ENCODE data around the gene EPC1. TPM values are rescaled to one million over a fixed set of nuclear protein-coding genes. Genes with fewer than 3 reads are reported as not detected.

EPC1 gene
- total RNA-seq, 1 experiment from 2014 or later, result 36.6 TPM

DNA sequence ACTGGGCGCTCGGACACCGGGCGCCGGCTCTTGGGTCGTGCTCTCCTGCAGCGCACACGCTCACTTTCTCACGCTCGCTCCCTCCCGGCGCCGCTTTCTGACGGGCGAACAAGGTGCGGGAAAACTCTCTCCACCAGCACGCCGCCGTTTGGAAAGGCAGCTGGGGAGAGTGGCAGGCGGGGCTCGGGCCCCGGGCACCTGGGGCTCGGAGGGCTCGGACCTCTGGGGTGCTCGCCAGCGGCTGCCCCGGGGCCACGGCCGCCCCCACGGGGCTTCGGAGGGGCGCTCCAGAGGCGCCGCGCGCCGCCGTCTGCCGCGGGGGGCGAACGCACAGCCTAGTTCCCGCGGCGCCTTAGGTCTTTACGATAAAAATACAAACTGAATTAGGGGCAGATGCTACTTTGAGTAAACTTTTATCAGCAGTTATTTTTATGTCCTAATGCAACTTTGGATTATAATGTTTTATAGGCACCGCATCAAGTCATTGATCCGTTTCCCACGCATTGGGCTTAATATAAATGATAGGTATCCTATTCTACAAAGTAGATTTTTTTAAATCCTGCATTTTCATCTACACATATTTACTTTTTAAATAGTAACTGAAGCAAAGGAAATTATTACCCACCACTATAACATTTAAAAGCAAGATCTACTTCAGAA lies 535 bp upstream of the EPC1 start:
- Mint-ChIP-seq H3K27ac (ENCODE audit: unreplicated experiment) (peak overlapping the region; percentile 100), H3K36me3 (ENCODE audit: insufficient read depth, unreplicated experiment) (peaks cover 45% of the 10 kb centered on the region), H3K9me3 (ENCODE audit: unreplicated experiment) (no peaks in the 10 kb centered on the region), H3K4me3 (ENCODE audit: unreplicated experiment) (peak overlapping the region; percentile 89), H3K4me1 (ENCODE audit: low read depth, unreplicated experiment) (peaks cover 40% of the 10 kb centered on the region), H3K27me3 (ENCODE audit: insufficient read depth, unreplicated experiment) (no peaks in the 10 kb centered on the region)
- Histone ChIP-seq H3K27me3 (replicated peaks; ENCODE audit: control insufficient read depth, insufficient read depth, low read length) (no peaks in the 10 kb centered on the region), H3K9me3 (no peaks in the 10 kb centered on the region), H3K4me3 (ENCODE audit: low read depth, low read length) (peak overlapping the region; percentile 80), H3K4me1 (peaks cover 48% of the 10 kb centered on the region), H3K36me3 (ENCODE audit: control insufficient read depth, insufficient read depth, low read length) (no peaks in the 10 kb centered on the region)
- POLR2A ChIA-PET, result no interaction called here
- DNase-seq, result no peak
- TSS peak; percentile 66 for BruUV-seq (replicated peaks)
- intact Hi-C loops (cut with micrococcal nuclease; ENCODE audit: unreplicated experiment), result loop anchor here (2.0 to 5.0 kb wide), 4 partner anchors 49 to 610 kb away; partner anchors contain the start of genes ARHGAP12, ITGB1 and KIF5B
- CTCF ChIA-PET, result interaction anchor here (0.8 kb wide), 1 partner anchor 137 kb away, joined by 3 read pairs; no protein-coding TSS in a partner anchor
- TF ChIP-seq, protein P1, sequence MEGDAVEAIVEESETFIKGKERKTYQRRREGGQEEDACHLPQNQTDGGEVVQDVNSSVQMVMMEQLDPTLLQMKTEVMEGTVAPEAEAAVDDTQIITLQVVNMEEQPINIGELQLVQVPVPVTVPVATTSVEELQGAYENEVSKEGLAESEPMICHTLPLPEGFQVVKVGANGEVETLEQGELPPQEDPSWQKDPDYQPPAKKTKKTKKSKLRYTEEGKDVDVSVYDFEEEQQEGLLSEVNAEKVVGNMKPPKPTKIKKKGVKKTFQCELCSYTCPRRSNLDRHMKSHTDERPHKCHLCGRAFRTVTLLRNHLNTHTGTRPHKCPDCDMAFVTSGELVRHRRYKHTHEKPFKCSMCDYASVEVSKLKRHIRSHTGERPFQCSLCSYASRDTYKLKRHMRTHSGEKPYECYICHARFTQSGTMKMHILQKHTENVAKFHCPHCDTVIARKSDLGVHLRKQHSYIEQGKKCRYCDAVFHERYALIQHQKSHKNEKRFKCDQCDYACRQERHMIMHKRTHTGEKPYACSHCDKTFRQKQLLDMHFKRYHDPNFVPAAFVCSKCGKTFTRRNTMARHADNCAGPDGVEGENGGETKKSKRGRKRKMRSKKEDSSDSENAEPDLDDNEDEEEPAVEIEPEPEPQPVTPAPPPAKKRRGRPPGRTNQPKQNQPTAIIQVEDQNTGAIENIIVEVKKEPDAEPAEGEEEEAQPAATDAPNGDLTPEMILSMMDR (IDR thresholded peaks at IDR 0.05; ENCODE audit: insufficient read depth in 1 of 2, low read depth in 1 of 2, low read length in 1 of 2, severe bottlenecking in 1 of 2, unreplicated experiment in 1 of 2), result no peak

DNA sequence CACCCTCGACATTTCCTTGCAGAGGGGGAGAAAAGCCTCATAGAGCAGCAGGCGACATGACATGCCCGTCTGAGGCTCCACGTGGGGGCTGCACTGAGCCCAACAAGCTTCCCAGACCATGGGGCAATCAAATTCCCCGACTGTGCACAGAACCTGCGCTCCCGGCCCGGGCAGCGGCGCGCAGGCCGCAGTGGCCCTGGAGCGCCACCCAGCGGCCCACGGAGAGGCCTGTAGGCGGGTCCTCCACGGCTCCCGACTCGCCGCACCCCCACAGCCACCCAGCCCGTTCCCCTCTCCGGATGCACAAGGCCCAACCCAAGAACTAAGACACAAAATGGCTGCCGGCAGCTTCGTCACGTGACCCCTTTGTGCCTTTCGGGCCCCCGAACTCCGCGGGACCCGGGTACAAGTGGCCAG lies 816 bp downstream of the EPC1 start:
- intact Hi-C loops (cut with micrococcal nuclease; ENCODE audit: unreplicated experiment), result loop anchor here (1.0 to 5.0 kb wide), 9 partner anchors 21 to 611 kb away; partner anchors contain the start of genes ARHGAP12, ITGB1 and KIF5B
- H3K4me1 ChIP-seq, result peaks cover 42% of the 10 kb centered on the region
- no peaks in the 10 kb centered on the region for H3K9me3 Mint-ChIP-seq (ENCODE audit: unreplicated experiment)
- no peaks in the 10 kb centered on the region for H3K27me3 Mint-ChIP-seq (ENCODE audit: insufficient read depth, unreplicated experiment)
- ChIA-PET POLR2A (interaction anchor here (0.5 to 0.6 kb wide), 4 partner anchors 18 to 102 kb away, joined by 3 to 5 read pairs (median 4); no protein-coding TSS in a partner anchor), CTCF (interaction anchor here (0.6 to 1.4 kb wide), 11 partner anchors 9 to 250 kb away, joined by 3 to 7 read pairs (median 5); no protein-coding TSS in a partner anchor)
- DNase-seq, result peak; percentile 99
- H3K36me3 ChIP-seq (ENCODE audit: control insufficient read depth, insufficient read depth, low read length), result no peaks in the 10 kb centered on the region
- peak overlapping the region; percentile 89 for H3K4me3 Mint-ChIP-seq (ENCODE audit: unreplicated experiment)
- H3K4me1 Mint-ChIP-seq (ENCODE audit: low read depth, unreplicated experiment), result peaks cover 39% of the 10 kb centered on the region
- H3K36me3 Mint-ChIP-seq (ENCODE audit: insufficient read depth, unreplicated experiment), result peaks cover 41% of the 10 kb centered on the region
- H3K9me3 ChIP-seq, result no peaks in the 10 kb centered on the region
- peak overlapping the region; percentile 100 for H3K27ac Mint-ChIP-seq (ENCODE audit: unreplicated experiment)
- TF ChIP-seq, protein P1 (IDR thresholded peaks at IDR 0.05; ENCODE audit: insufficient read depth in 1 of 2, low read depth in 1 of 2, low read length in 1 of 2, severe bottlenecking in 1 of 2, unreplicated experiment in 1 of 2), result peak; percentile 95 to 99
- H3K4me3 ChIP-seq (ENCODE audit: low read depth, low read length), result peak overlapping the region; percentile 80
- BruUV-seq (replicated peaks), result no TSS peak
- H3K27me3 ChIP-seq (replicated peaks; ENCODE audit: control insufficient read depth, insufficient read depth, low read length), result no peaks in the 10 kb centered on the region

DNA sequence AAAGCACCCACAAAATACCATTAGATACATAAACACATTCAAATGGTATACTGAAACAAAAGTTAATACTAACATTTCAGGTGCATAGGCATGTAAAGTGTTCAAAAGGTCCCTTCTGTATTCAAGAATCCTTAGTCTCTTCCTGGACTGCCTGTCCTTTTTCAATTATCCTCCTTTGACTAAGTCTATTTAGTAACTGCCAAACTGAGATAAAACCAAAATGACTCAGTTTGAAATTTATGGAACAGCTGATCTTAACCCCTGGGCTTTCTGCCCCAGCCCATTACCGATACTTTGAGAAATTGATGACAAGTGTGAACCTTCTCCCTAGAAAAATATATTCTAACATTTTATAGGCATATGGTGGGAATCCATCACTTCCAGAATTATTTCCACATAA lies 5.4 kb downstream of the EPC1 start:
- 0 out of 2 replicates have a peak, but pooled peaks cover 7% of the 10 kb centered on the region for H3K4me1 ChIP-seq
- no peak overlapping the region for H3K4me3 ChIP-seq (ENCODE audit: low read depth, low read length)
- no peaks in the 10 kb centered on the region for H3K36me3 ChIP-seq (ENCODE audit: control insufficient read depth, insufficient read depth, low read length)
- no peak overlapping the region for H3K4me3 Mint-ChIP-seq (ENCODE audit: unreplicated experiment)
- H3K4me1 Mint-ChIP-seq (ENCODE audit: low read depth, unreplicated experiment), result peaks cover 19% of the 10 kb centered on the region
- TF ChIP-seq, protein P1 (IDR thresholded peaks at IDR 0.05; ENCODE audit: insufficient read depth in 1 of 2, low read depth in 1 of 2, low read length in 1 of 2, severe bottlenecking in 1 of 2, unreplicated experiment in 1 of 2), result no peak
- H3K9me3 Mint-ChIP-seq (ENCODE audit: unreplicated experiment), result no peaks in the 10 kb centered on the region
- H3K27ac Mint-ChIP-seq (ENCODE audit: unreplicated experiment), result no peak overlapping the region
- CTCF ChIA-PET, result no interaction called here
- BruUV-seq (replicated peaks), result no TSS peak
- no peaks in the 10 kb centered on the region for H3K9me3 ChIP-seq
- intact Hi-C loops (cut with micrococcal nuclease; ENCODE audit: unreplicated experiment), result no loop called here
- peaks cover 41% of the 10 kb centered on the region for H3K36me3 Mint-ChIP-seq (ENCODE audit: insufficient read depth, unreplicated experiment)
- no peaks in the 10 kb centered on the region for H3K27me3 ChIP-seq (replicated peaks; ENCODE audit: control insufficient read depth, insufficient read depth, low read length)
- POLR2A ChIA-PET, result interaction anchor here (0.6 kb wide), 1 partner anchor 338 kb away, joined by 3 read pairs; no protein-coding TSS in a partner anchor
- no peak for DNase-seq
- H3K27me3 Mint-ChIP-seq (ENCODE audit: insufficient read depth, unreplicated experiment), result no peaks in the 10 kb centered on the region
